HG03064 (cell line): ENCODE measurements around the gene INSYN2B.

Experiments used
- ATAC-seq: cut with Tn5 transposase; IDR thresholded peaks from one replicate; pipeline ENCODE4 v1.9.1; 2021; ENCODE audit warnings: low read depth; ENCODE audit not compliant: unreplicated experiment

INSYN2B gene

DNA sequence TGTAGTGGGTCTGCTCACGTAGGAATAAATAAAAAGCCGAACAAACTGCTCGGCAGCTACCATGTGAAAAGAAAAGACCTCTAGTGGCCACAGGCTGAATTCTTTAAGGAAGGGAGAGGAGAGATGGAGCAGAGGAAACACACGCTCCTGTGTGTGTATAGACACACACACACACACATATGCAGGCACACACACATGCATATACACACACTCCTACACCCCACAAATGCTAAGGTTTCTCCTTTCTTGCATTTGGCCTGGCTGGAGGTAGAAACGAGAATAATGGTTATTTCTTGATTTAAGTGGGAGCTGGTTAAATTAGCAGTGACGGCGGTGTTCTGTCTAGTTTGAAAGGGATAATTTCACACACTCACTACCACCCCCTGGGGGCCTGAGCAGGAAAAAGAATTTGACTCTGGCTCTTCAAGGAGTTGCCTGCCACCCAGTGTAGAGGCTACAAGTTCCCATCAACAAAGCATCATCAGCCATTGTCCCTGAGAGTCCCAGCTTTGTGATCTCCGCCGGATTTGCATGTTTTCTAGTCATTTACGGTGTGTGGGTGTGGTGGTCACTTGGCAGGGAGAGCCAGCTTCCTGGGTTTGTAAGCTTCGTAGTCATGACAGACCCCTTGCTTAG is at the start of gene INSYN2B:
Gene INSYN2B (minus strand): TSS at position 78 of the 636 bp plus-strand sequence. CDS start 96,597 bp downstream, outside the sequence.
- no peak for ATAC-seq

GRCh38 chr5:170028124-170028523 is 47.8 kb upstream of the INSYN2B start:
- no peak for ATAC-seq

- no peak for ATAC-seq
These were observed 45.6 kb upstream of the INSYN2B start for GRCh38 chr5:170025853-170026252.

DNA sequence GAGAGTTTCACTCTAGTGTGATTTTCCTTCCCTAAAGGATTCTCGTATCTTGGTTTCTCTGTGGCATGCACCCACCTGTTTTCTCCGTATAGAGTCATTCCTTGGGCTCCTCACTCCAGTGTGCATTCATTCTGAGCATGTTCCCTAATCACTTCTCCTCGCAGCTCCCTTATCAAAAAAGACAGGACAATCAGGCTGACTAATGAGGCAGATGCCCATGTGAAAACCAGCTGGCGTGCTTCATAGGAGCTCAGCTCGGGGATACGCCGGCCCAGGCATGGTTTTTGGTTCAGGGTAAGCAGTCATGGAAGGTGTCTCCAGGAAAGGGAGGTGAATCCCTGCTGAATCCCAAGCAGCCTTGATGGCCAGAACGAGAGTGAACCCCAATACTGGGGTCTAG is 41.2 kb upstream of the INSYN2B start:
- ATAC-seq: no peak

GRCh38 chr5:170020423-170020822 is 40.1 kb upstream of the INSYN2B start:
- no peak for ATAC-seq

DNA sequence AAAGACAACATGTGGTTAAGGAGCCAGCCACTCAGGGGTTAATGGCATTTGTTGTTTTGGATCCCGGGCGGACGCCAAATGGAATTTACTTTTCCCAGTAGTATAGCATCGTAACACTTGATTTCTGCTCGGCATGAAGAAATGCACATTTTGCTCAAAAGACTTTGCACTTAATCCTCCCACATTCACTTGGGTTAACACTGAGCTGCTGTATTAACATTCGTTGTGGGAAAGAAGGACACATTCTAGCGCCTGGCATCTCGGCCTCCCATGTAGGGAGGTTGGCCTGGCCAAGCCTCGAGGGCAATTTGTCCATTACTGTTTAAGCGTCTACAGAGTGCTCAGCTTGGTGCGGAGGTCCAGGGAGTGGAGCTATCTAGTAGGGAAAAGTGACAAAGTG is 32.3 kb upstream of the INSYN2B start:
- ATAC-seq: no peak

DNA sequence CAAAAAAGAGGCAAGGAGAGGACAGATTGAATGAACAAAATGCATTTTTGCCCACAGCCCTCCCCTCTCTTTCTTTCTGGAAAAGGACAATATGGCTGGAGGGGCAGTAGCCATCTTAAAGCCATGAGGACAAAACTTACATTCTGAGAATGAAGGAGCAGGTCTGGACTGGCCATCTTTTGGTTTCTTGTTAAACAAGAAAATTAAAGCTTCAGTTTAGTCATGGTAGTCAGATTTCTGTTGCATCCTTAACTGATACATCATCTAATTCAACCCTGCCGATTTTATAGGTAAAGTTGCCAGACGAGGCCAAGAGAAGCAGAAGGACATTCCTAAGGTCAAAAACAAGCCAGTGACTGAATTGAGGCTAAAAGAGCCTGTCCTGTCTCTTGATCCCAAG is 31.5 kb upstream of the INSYN2B start:
- no peak for ATAC-seq

DNA sequence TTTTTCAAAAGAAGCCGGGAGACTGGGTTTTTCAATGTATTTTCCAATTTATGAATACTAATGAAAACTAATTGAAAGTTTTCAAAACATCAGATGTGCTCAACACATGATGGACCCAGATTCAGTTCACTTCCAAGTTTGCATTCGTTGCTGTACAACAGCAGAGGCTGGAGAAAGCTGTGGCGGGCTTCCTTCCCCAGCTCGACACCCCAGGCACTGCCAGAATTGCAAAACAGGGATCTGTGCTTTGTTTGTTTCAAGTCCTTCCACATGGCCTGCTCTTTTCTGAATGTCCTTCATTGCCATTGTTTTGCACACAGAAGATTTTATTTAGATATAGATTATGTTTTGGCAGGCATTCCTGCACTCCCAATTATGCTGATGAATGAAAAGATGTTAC is 30.3 kb upstream of the INSYN2B start:
- ATAC-seq: no peak

- no peak for ATAC-seq
These were observed 28.1 kb upstream of the INSYN2B start for GRCh38 chr5:170008376-170008775.

DNA sequence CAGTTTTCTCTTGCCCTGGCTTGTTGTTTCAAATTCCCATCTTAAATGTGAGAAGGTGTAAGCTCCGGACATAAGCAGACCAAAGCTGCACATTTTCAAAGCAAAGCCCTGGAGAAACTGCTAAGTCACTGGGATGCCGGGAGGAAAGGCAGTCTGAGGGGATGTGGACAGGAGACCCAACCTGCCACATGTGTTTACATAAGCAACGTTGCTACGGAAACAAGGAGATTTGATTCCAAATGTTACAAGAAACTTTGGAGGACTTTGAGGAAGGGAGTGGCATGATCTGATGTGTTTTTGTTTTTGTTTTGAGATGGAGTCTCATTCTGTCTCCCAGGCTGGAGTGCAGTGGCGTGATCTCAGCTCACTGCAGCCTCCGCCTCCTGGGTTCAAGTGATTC is 25.7 kb upstream of the INSYN2B start:
- no peak for ATAC-seq

GRCh38 chr5:170000155-170000554 is 19.9 kb upstream of the INSYN2B start:
- no peak for ATAC-seq

DNA sequence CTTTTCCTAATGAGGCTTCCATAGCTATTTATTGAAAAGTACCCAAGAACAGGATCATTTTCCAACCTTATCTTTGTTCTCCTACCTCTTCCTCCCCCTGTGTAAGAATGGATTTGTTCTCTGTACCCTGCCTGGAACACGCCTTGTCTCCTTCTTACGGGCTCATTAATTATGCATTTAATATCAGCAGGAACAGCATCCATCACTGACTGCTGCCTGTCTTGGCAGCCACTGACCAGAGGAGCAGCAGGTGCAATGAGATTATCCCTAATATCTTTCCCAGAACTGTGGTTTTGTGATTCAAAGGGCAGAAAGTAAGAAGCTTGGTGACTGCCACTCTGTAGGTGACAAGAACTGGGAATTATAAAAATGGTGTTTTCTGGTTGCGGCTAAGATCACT is 19.3 kb upstream of the INSYN2B start:
- no peak for ATAC-seq

- ATAC-seq: no peak
These were observed 17.5 kb upstream of the INSYN2B start for GRCh38 chr5:169997798-169998197.

- no peak for ATAC-seq
These were observed 13.1 kb upstream of the INSYN2B start for GRCh38 chr5:169993485-169993790.

DNA sequence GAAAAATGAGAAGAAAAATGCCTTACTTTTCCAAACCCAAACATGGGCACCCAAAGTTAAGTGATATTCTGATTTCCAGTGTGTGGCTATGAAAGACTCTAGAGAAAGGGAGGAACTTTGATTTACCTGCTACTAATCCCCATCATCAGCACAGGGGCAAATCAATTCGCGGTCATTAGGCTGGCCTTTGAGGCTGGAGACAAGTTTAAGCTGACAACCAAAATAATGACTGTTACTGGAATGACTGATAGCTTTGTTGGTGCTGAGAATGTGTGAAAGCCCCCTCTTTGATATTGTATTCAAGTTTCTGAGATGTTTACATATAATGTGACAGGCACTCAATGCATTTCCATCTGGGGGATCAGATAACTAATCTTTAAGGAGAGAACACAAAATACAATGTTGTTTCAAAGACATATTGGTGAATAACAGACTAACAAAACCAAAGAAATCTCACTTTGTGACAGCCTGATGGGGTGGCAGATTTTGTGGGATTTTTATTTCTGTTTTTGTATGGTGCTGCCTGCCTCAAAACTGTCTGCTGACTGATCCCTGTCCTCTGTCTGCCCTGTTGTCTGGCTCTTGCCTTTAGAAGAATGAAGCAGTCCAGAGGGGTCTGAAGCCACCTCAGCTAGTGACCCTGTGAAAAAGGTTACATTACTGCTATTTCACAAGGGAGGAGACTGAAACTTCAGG is 12.6 kb upstream of the INSYN2B start:
- no peak for ATAC-seq

- ATAC-seq: no peak
These were observed 11.0 kb upstream of the INSYN2B start for GRCh38 chr5:169991115-169991869.

GRCh38 chr5:169989365-169989764 is 9.1 kb upstream of the INSYN2B start:
- ATAC-seq: no peak

- ATAC-seq: no peak
These were observed 8.7 kb upstream of the INSYN2B start for GRCh38 chr5:169988947-169989346.

GRCh38 chr5:169988206-169988605 is 7.9 kb upstream of the INSYN2B start:
- no peak for ATAC-seq

GRCh38 chr5:169979871-169980270 is 424 bp downstream of the INSYN2B start:
- ATAC-seq: no peak

DNA sequence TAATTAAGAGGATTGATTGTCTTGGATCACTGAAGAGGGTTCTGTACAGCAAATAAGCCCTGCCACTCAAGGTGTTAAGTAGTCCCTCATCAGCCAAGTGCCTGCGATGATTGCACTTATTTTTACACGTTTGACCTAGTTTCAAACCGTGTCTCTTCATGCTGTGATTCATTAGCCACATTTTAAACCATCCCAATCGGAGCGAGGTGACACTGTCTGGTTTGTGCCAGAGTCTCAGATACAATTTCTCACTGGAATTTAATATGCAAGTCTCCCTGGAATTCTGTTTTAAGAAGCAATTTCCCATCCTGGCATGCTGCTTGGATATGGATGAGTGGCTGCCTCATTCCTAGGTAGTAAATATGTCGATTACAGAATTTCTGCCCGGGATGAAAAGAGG is 1.6 kb downstream of the INSYN2B start:
- no peak for ATAC-seq
